Epithelial cell of esophagus (primary cell): Measurements from ENCODE around the gene MAMDC2.

ENCODE experiments used
- DNase-seq: peaks from one replicate; pipeline ENCODE4 v3.0.0; 2010; ENCODE audit warnings: low read depth
- H3K4me3 ChIP-seq: 2 replicates; pipeline ENCODE4 v1.5.1; 2011; ENCODE audit warnings: mild to moderate bottlenecking, low read length, control low read depth
- CTCF ChIP-seq: IDR thresholded peaks from 2 replicates; pipeline ENCODE4 v1.5.1; 2011; ENCODE audit warnings: low read depth, mild to moderate bottlenecking, low read length, control low read depth, inconsistent platforms; ENCODE audit not compliant: insufficient read depth; ENCODE audit errors: missing control alignments

The MAMDC2 gene

GRCh38 chr9:70147651-70148050 is 104.0 kb downstream of the MAMDC2 start:
- H3K4me3 ChIP-seq, result no peak overlapping the region
- TF ChIP-seq CTCF, result peak; percentile 21
- DNase-seq, result no peak

GRCh38 chr9:70152350-70152749 is 108.7 kb downstream of the MAMDC2 start:
- no peak for TF ChIP-seq CTCF
- no peak for DNase-seq
- H3K4me3 ChIP-seq, result no peak overlapping the region

GRCh38 chr9:70156729-70157128 is 113.1 kb downstream of the MAMDC2 start:
- TF ChIP-seq CTCF, result no peak
- DNase-seq, result no peak
- no peak overlapping the region for H3K4me3 ChIP-seq

- no peak overlapping the region for H3K4me3 ChIP-seq
- peak; percentile 15 for DNase-seq
- TF ChIP-seq CTCF, result no peak
Observed at GRCh38 chr9:70159630-70160029, 116.0 kb downstream of the MAMDC2 start.

- TF ChIP-seq CTCF, result no peak
- no peak for DNase-seq
- no peak overlapping the region for H3K4me3 ChIP-seq
Observed at GRCh38 chr9:70160686-70161600, 117.3 kb downstream of the MAMDC2 start.

GRCh38 chr9:70165006-70165602 is 121.5 kb downstream of the MAMDC2 start:
- DNase-seq, result peak; percentile 69
- H3K4me3 ChIP-seq, result no peak overlapping the region
- no peak for TF ChIP-seq CTCF
